ENCODE data around the gene AGPAT4.
"Not testable (repeated sequence)": the region's sequence is repeated elsewhere in the genome, so short reads cannot be mapped to it uniquely, and the experiment has no call there.

The AGPAT4 gene

DNA sequence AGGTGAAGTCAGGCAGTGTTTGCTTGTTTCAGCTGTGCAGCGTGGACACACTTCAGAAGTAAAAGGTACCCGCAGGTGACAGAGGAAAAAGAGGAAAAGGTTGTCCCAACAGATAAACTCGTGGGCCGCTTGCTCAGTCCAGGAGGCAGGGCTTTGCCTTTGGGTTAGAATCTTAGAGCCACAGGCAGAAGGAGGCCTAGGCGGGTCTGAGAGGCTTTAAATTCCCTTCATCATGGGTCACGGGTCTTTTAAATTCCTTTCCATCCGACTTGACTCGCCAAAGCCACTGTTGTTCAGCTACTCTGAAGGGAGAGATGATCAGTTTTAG, 48.2 kb downstream of the AGPAT4 start:
- Histone ChIP-seq H3K4me3 (ENCODE audit: low read length) (no peak overlapping the region), H3K9me3 (ENCODE audit: control insufficient read depth, low read length) (no peaks in the 10 kb centered on the region), H3K27me3 (replicated peaks; ENCODE audit: control insufficient read depth, insufficient read depth, low read length) (no peaks in the 10 kb centered on the region), H3K36me3 (ENCODE audit: control insufficient read depth, insufficient read depth, low read length, severe bottlenecking) (no peaks in the 10 kb centered on the region), H3K9ac (ENCODE audit: low read length) (no peak overlapping the region), H3K4me1 (ENCODE audit: control insufficient read depth, insufficient read depth, low read length) (peaks cover 20% of the 10 kb centered on the region)
- DNase-seq (ENCODE audit: low read depth): no peak

DNA sequence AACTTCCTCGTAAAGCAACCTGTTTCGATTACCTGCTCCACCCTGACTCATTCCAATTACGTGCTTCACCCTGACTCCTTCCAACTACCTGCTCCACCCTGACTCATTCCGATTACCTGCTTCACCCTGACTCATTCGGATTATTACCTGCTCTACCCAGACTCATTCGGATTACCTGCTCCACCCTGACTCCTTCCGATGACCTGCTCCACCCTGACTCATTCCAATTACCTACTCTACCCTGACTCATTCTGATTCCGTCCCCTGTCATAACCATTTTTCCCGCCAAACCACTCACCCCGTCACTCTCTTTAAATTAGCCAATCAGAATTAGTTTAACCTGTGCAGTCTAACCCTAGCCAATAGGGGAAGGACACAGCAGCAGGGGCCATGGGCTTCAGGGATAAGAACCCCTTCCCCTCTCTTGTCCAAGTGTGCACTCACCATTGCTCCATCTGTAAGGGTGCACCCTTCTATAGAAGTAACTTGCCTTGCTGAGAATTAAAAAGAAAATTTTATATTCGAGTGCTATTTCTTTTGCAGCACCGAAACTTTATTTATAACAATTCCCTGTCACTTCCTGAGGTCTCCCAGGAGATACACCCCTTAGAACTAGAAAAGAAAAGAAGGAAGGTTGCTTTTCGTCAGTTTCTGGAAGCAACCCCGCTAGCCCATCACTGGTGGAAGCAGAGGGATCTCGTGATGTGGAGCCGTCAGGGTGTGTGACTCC, 48.7 kb downstream of the AGPAT4 start:
- H3K36me3 ChIP-seq (ENCODE audit: control insufficient read depth, insufficient read depth, low read length, severe bottlenecking); H3K9ac ChIP-seq (ENCODE audit: low read length); DNase-seq (ENCODE audit: low read depth); H3K4me3 ChIP-seq (ENCODE audit: low read length); H3K27me3 ChIP-seq (replicated peaks; ENCODE audit: control insufficient read depth, insufficient read depth, low read length); H3K9me3 ChIP-seq (ENCODE audit: control insufficient read depth, low read length): not testable (repeated sequence)
- peaks cover 20% of the 10 kb centered on the region for H3K4me1 ChIP-seq (ENCODE audit: control insufficient read depth, insufficient read depth, low read length)

DNA sequence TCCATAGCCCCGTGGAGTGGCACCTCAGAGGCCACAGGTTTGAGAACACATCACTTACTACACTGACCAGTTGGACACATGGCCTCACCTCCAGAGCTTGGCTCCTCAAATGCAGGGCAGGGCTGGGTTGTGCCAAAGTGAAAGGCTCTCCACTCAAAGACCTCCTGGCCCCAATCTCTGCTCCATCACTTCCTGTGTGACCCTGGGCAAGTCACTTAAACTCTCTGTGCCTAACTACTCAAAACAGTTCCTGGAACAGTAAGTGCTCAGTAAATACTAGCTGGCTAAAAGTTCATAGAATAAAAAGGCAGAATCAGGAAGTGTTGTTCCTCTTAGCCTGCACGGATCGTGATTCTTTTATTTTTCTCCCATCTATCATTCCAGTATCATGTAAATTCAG, 50.2 kb downstream of the AGPAT4 start:
- H3K27me3 ChIP-seq (replicated peaks; ENCODE audit: control insufficient read depth, insufficient read depth, low read length): no peaks in the 10 kb centered on the region
- H3K4me3 ChIP-seq (ENCODE audit: low read length): no peak overlapping the region
- no peak for DNase-seq (ENCODE audit: low read depth)
- no peaks in the 10 kb centered on the region for H3K36me3 ChIP-seq (ENCODE audit: control insufficient read depth, insufficient read depth, low read length, severe bottlenecking)
- no peaks in the 10 kb centered on the region for H3K9me3 ChIP-seq (ENCODE audit: control insufficient read depth, low read length)
- H3K4me1 ChIP-seq (ENCODE audit: control insufficient read depth, insufficient read depth, low read length): peaks cover 9% of the 10 kb centered on the region
- H3K9ac ChIP-seq (ENCODE audit: low read length): no peak overlapping the region

DNA sequence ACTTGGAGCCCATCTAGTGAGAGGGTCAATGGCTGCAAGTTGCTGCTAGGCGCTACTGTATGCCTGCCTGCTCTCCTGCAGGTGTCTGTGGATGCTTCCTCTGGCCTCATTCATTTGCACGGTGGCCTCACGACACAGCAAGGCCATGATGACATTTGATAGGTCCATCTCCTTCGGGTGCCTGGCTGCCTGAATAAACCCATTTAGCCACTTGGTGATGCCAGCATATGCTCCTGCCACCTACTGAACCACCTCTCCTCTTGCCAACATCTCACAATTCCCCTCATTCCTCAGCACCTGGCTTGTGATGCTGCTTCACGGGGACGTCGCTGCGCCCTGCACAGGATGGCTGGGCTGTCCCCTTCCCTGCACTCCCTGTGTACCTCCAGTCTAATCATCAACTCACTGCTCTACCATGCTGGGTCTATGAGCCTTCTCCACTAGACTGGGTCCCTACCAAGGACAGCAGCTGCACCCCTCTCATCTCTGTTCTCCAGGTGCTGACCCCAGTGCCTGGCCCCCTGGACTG, 51.1 kb downstream of the AGPAT4 start:
- peaks cover under 1% of the 10 kb centered on the region for H3K4me1 ChIP-seq (ENCODE audit: control insufficient read depth, insufficient read depth, low read length)
- DNase-seq (ENCODE audit: low read depth): no peak
- H3K9ac ChIP-seq (ENCODE audit: low read length): no peak overlapping the region
- no peaks in the 10 kb centered on the region for H3K36me3 ChIP-seq (ENCODE audit: control insufficient read depth, insufficient read depth, low read length, severe bottlenecking)
- H3K4me3 ChIP-seq (ENCODE audit: low read length): no peak overlapping the region
- H3K27me3 ChIP-seq (replicated peaks; ENCODE audit: control insufficient read depth, insufficient read depth, low read length): no peaks in the 10 kb centered on the region
- H3K9me3 ChIP-seq (ENCODE audit: control insufficient read depth, low read length): no peaks in the 10 kb centered on the region

DNA sequence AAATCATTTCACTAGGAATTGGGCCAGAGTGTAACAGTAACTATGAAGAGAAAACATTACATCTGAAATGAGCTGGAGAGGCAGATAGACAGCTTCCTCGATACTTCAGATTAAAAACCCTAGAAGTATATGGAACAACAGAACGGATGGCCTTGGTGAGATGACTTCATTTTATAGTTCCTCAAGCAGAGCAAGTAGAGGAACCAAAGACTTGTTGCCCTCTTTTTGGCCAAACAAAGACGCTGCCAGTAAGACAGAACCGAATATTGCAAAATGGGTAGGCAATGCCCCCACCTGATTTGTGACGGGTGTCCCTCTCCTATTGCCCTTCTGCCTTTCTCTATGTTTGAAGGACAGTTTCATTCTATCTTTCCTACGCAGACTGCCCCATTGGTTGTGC, 53.5 kb downstream of the AGPAT4 start:
- Histone ChIP-seq H3K36me3 (ENCODE audit: control insufficient read depth, insufficient read depth, low read length, severe bottlenecking) (no peaks in the 10 kb centered on the region), H3K27me3 (replicated peaks; ENCODE audit: control insufficient read depth, insufficient read depth, low read length) (no peaks in the 10 kb centered on the region), H3K9ac (ENCODE audit: low read length) (no peak overlapping the region), H3K4me3 (ENCODE audit: low read length) (no peak overlapping the region), H3K9me3 (ENCODE audit: control insufficient read depth, low read length) (no peaks in the 10 kb centered on the region), H3K4me1 (ENCODE audit: control insufficient read depth, insufficient read depth, low read length) (peaks cover 4% of the 10 kb centered on the region)
- DNase-seq (ENCODE audit: low read depth): no peak

DNA sequence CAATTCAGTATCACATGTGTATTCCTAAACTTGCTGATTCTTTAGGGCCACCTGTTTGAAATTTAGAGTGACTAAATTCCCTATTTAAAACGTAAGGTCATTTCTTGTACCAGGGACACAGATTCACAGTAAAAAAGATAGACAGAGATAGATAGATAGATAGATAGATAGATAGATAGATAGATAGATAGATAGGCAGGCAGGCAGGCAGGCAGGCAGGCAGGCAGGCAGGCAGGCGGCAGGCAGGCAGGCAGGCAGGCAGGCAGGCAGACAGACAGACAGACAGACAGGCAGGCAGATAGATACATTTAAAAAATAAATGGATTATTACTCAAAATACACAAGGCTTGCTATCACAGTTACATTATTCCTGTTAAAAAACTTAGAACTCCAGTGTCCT, 54.2 kb downstream of the AGPAT4 start:
- Histone ChIP-seq H3K4me1 (ENCODE audit: control insufficient read depth, insufficient read depth, low read length) (peaks cover 10% of the 10 kb centered on the region), H3K9me3 (ENCODE audit: control insufficient read depth, low read length) (no peaks in the 10 kb centered on the region), H3K27me3 (replicated peaks; ENCODE audit: control insufficient read depth, insufficient read depth, low read length) (no peaks in the 10 kb centered on the region), H3K4me3 (ENCODE audit: low read length) (no peak overlapping the region), H3K9ac (ENCODE audit: low read length) (no peak overlapping the region), H3K36me3 (ENCODE audit: control insufficient read depth, insufficient read depth, low read length, severe bottlenecking) (no peaks in the 10 kb centered on the region)
- DNase-seq (ENCODE audit: low read depth): no peak

DNA sequence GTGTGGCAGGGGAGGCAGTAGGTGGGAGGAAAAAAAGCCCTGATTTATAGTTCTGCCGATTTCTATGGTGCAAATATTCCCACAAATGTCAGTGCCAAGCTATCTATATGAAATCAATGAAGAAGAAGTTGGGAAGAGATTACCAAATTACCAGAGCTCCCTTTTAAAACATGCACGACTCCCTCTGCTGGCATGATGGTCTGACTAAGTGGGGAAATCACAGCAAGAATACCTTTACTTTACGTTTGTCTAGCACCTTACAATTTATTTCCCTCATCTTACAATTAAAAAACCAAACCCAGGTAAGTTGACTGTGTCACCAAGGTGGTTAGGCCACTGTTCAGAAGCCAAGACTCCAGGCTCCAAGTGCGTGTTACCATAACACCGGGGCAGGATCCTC, 55.6 kb downstream of the AGPAT4 start:
- no peak for DNase-seq (ENCODE audit: low read depth)
- H3K9me3 ChIP-seq (ENCODE audit: control insufficient read depth, low read length): no peaks in the 10 kb centered on the region
- no peaks in the 10 kb centered on the region for H3K36me3 ChIP-seq (ENCODE audit: control insufficient read depth, insufficient read depth, low read length, severe bottlenecking)
- no peak overlapping the region for H3K4me3 ChIP-seq (ENCODE audit: low read length)
- no peak overlapping the region for H3K9ac ChIP-seq (ENCODE audit: low read length)
- no peaks in the 10 kb centered on the region for H3K27me3 ChIP-seq (replicated peaks; ENCODE audit: control insufficient read depth, insufficient read depth, low read length)
- peaks cover 11% of the 10 kb centered on the region for H3K4me1 ChIP-seq (ENCODE audit: control insufficient read depth, insufficient read depth, low read length)

DNA sequence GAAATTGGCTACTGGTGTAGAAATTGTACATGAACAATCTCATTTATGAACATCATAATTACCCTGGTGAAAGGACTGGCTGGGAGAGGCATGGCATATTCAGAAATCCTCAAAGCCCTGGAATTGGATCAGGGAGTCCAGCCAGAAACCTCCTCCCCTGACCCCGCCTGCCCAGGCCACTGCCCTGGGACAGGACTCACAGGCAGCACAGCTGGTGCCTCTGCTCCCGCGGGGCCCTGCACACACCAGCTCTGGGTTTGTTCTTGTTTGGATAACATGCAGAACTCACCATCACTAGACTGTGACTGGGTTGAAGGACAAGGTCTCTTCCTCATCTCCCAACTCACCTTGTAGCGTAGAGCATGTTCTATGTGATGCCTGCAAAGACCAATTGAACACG, 56.2 kb downstream of the AGPAT4 start:
- no peaks in the 10 kb centered on the region for H3K36me3 ChIP-seq (ENCODE audit: control insufficient read depth, insufficient read depth, low read length, severe bottlenecking)

DNA sequence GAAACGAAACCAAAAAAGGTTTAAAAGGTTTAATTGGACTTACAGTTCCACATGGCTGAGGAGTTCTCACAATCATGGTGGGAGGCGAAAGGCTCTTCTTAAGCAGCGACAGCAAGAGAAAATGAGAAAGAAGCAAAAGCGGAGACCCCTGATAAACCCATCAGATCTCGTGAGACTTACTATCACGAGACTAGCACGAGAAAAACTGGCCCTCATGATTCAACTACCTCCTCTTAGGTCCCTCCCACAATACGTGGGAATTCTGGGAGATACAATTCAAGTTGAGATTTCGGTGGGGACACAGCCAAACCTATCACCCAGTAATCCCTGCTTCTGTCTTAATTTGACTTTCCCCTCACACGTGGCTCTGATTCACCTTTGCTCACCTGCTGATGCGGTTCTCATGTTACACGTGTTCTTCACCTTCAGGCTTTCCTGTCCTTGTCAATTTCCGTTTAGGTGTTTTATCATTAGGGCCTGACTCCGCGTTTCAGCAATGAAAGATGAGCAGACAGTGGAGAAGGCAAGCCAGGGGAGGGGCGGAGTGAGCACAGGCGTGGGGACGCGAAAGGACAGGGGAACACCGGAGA, 57.1 kb downstream of the AGPAT4 start:
- Histone ChIP-seq H3K4me3 (ENCODE audit: low read length) (no peak overlapping the region), H3K9ac (ENCODE audit: low read length) (no peak overlapping the region), H3K27me3 (replicated peaks; ENCODE audit: control insufficient read depth, insufficient read depth, low read length) (no peaks in the 10 kb centered on the region), H3K9me3 (ENCODE audit: control insufficient read depth, low read length) (peaks cover 2% of the 10 kb centered on the region), H3K4me1 (ENCODE audit: control insufficient read depth, insufficient read depth, low read length) (peaks cover 11% of the 10 kb centered on the region), H3K36me3 (ENCODE audit: control insufficient read depth, insufficient read depth, low read length, severe bottlenecking) (no peaks in the 10 kb centered on the region)
- DNase-seq (ENCODE audit: low read depth): no peak

More for the DNA sequence above, 56.2 kb downstream of the AGPAT4 start:
- no peaks in the 10 kb centered on the region for H3K27me3 ChIP-seq (replicated peaks; ENCODE audit: control insufficient read depth, insufficient read depth, low read length)
- no peaks in the 10 kb centered on the region for H3K9me3 ChIP-seq (ENCODE audit: control insufficient read depth, low read length)
- peaks cover 11% of the 10 kb centered on the region for H3K4me1 ChIP-seq (ENCODE audit: control insufficient read depth, insufficient read depth, low read length)
- DNase-seq (ENCODE audit: low read depth): no peak
- H3K4me3 ChIP-seq (ENCODE audit: low read length): no peak overlapping the region
- no peak overlapping the region for H3K9ac ChIP-seq (ENCODE audit: low read length)

DNA sequence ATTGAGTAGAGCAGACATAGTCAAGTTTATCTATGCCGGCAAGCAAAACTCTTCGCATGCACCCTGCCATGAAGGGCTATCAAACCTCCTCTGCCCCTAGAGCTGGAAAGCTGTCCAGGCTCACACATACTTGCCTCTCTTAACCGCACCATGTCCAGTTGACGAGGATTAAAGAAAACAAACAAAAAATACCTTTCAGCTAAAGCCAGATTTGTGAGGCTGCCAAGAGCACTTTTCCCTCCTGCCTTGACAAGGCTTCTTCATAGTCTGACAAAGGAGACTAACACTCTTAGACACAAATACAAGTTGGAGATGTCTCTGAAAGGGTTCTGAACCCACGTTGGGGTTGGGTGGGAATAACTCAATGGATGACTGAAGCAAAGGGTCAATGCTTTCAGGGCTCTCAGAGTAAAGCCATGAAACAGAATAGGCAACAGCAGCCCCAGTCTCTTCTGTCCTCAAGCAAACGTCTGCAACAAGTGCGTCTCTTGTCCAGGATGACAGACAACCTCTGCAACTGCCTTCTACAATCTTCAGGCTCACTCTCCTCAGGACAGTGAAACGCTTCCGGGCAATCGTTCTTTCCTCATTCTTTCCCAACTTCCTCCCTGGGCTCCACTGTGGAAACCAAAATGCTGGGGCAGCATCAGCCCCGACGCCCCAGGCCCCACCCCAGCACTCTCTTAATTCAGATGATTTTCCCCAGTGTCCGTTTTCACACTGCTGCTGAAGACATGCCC, 57.8 kb downstream of the AGPAT4 start:
- H3K4me3 ChIP-seq (ENCODE audit: low read length): no peak overlapping the region
- H3K9ac ChIP-seq (ENCODE audit: low read length): no peak overlapping the region
- H3K36me3 ChIP-seq (ENCODE audit: control insufficient read depth, insufficient read depth, low read length, severe bottlenecking): no peaks in the 10 kb centered on the region
- DNase-seq (ENCODE audit: low read depth): peak; percentile 12
- peaks cover 8% of the 10 kb centered on the region for H3K9me3 ChIP-seq (ENCODE audit: control insufficient read depth, low read length)
- peaks cover 11% of the 10 kb centered on the region for H3K4me1 ChIP-seq (ENCODE audit: control insufficient read depth, insufficient read depth, low read length)
- no peaks in the 10 kb centered on the region for H3K27me3 ChIP-seq (replicated peaks; ENCODE audit: control insufficient read depth, insufficient read depth, low read length)

DNA sequence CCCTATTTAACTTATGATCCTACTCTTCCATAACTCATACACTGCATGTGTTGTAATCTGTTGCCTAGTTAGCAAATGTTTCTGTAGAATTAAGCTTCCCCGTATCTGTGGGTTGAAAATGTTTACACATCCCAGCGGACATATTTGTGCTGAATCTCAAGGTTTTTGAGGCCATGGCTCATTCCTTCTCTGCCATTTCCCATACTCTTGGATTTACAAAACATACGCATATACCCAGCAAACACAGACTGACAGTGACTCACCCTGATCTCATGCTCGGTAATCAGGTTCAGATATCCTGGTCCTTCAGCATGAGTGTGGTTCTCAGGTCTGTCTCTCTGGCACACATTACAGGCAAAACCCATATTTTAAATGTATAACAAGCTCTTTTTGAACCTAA, 58.7 kb downstream of the AGPAT4 start:
- H3K4me1 ChIP-seq (ENCODE audit: control insufficient read depth, insufficient read depth, low read length): peaks cover 11% of the 10 kb centered on the region
- H3K4me3 ChIP-seq (ENCODE audit: low read length): no peak overlapping the region
- H3K9ac ChIP-seq (ENCODE audit: low read length): no peak overlapping the region
- H3K27me3 ChIP-seq (replicated peaks; ENCODE audit: control insufficient read depth, insufficient read depth, low read length): no peaks in the 10 kb centered on the region
- H3K36me3 ChIP-seq (ENCODE audit: control insufficient read depth, insufficient read depth, low read length, severe bottlenecking): no peaks in the 10 kb centered on the region
- peaks cover 11% of the 10 kb centered on the region for H3K9me3 ChIP-seq (ENCODE audit: control insufficient read depth, low read length)
- peak; percentile 93 for DNase-seq (ENCODE audit: low read depth)

All from adipocyte (in vitro differentiated cells).